ENCODE results near the gene CEP135.

DNA sequence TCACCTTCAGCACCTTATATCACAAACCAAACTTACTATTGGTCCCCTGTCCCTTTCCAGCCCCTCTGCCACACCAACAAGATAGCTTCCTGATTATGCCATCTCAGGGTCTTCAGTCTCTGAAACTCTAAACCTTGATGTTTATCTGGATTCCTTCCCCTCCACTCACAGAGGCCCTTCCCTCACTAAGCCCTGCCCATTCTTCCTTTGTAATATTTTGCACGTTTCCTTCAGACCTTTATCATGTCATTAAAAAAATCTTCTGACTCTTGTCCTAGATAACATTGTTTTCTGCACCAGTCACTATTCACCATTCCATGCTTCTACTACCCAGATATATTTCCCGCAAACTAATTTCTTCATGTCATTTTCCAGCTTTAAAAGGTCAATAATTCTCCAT lies 17.7 kb upstream of the CEP135 start:
- no peak for TF ChIP-seq EP300 (IDR thresholded peaks at IDR 0.05)
- TF ChIP-seq, protein P1, sequence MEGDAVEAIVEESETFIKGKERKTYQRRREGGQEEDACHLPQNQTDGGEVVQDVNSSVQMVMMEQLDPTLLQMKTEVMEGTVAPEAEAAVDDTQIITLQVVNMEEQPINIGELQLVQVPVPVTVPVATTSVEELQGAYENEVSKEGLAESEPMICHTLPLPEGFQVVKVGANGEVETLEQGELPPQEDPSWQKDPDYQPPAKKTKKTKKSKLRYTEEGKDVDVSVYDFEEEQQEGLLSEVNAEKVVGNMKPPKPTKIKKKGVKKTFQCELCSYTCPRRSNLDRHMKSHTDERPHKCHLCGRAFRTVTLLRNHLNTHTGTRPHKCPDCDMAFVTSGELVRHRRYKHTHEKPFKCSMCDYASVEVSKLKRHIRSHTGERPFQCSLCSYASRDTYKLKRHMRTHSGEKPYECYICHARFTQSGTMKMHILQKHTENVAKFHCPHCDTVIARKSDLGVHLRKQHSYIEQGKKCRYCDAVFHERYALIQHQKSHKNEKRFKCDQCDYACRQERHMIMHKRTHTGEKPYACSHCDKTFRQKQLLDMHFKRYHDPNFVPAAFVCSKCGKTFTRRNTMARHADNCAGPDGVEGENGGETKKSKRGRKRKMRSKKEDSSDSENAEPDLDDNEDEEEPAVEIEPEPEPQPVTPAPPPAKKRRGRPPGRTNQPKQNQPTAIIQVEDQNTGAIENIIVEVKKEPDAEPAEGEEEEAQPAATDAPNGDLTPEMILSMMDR (IDR thresholded peaks at IDR 0.05), result no peak

Data from ovary (tissue), 3 donors.